Ovary (tissue), 3 donors: ENCODE data around the gene PCDHGA1.

Experiments used
- CTCF ChIP-seq, 3 donors: fragments of 450-650 bp in 2 of 3; fragments of 200-600 bp in 1 of 3; IDR thresholded peaks; one replicate each; pipeline versions ENCODE4 v1.5.1 to v1.8.0; 2016 to 2022; ENCODE audit warnings: antibody characterized with exemption in 3 of 3, mild to moderate bottlenecking in 1 of 3
- EP300 ChIP-seq: sonication (generic); formaldehyde crosslinking; IDR thresholded peaks from one replicate; pipeline ENCODE4 v1.6.1; 2017; ENCODE audit warnings: antibody characterized with exemption
- POLR2A ChIP-seq: fragments of 450-650 bp; IDR thresholded peaks from one replicate; pipeline ENCODE4 v1.6.1; 2017; ENCODE audit warnings: antibody characterized with exemption, mild to moderate bottlenecking, moderate library complexity
- donor health status: DM: no; HTN: no; CAD: no.

GRCh38 chr5:141485321-141486055 is 155.2 kb downstream of the PCDHGA1 start:
- TF ChIP-seq CTCF (IDR thresholded peaks at IDR 0.05) (no peak), POLR2A (no peak), EP300 (no peak)
